ENCODE results near the gene PBX4.

PBX4 gene

GRCh38 chr19:19514881-19515641 is 103.4 kb downstream of the PBX4 start, which contains the start of gene TSSK6:
Gene TSSK6, minus strand, starts transcription at chr19:19515548. Its CDS starts 121 bp downstream, at chr19:19515427.
- Histone ChIP-seq H3K79me2 (ENCODE audit: insufficient read depth, low read length) (peaks cover 32% of the 10 kb centered on the region), H2AFZ (ENCODE audit: low read length) (no peak within 1 kb of the TSS), H3K4me2 (ENCODE audit: low read length) (peak within 1 kb of the TSS; percentile 87), H3K36me3 (ENCODE audit: insufficient read depth, low read length) (peaks cover 15% of the 10 kb centered on the region), H3F3A (ENCODE audit: insufficient read depth, low read length) (no peaks in the 10 kb centered on the region), H3K4me3 (ENCODE audit: low read depth, low read length, poor library complexity, severe bottlenecking) (peak within 1 kb of the TSS; percentile 95), H3K27me3 (ENCODE audit: insufficient read depth, low read length) (no peaks in the 10 kb centered on the region), H3K4me1 (ENCODE audit: insufficient read depth, low read length, severe bottlenecking) (peaks cover 34% of the 10 kb centered on the region), H3K9me3 (ENCODE audit: low read length) (no peaks in the 10 kb centered on the region), H3K9ac (ENCODE audit: low read length) (peak within 1 kb of the TSS; percentile 94), H4K20me1 (ENCODE audit: insufficient read depth, low read length) (no peaks in the 10 kb centered on the region), H3K9me2 (ENCODE audit: low read depth, low read length) (no peaks in the 10 kb centered on the region), H3K27ac (ENCODE audit: low read depth, low read length, poor library complexity, severe bottlenecking) (peak within 1 kb of the TSS; percentile 73)
- TF ChIP-seq EZH2 (IDR thresholded peaks at IDR 0.05; ENCODE audit: borderline replicate concordance, low read length) (no peak), CTCF (IDR thresholded peaks at IDR 0.05; ENCODE audit: low read length) (no peak)

- Histone ChIP-seq H3F3A (ENCODE audit: insufficient read depth, low read length) (no peaks in the 10 kb centered on the region), H3K79me2 (ENCODE audit: insufficient read depth, low read length) (peaks cover 27% of the 10 kb centered on the region), H3K27me3 (ENCODE audit: insufficient read depth, low read length) (no peaks in the 10 kb centered on the region), H3K9me2 (ENCODE audit: low read depth, low read length) (no peaks in the 10 kb centered on the region), H2AFZ (ENCODE audit: low read length) (no peak overlapping the region), H3K36me3 (ENCODE audit: insufficient read depth, low read length) (peaks cover 7% of the 10 kb centered on the region; the same call in 1 of the 2 replicates), H3K9me3 (ENCODE audit: low read length) (no peaks in the 10 kb centered on the region), H4K20me1 (ENCODE audit: insufficient read depth, low read length) (no peaks in the 10 kb centered on the region), H3K4me2 (ENCODE audit: low read length) (no peak overlapping the region), H3K9ac (ENCODE audit: low read length) (no peak overlapping the region), H3K4me3 (ENCODE audit: low read depth, low read length, poor library complexity, severe bottlenecking) (no peak overlapping the region), H3K4me1 (ENCODE audit: insufficient read depth, low read length, severe bottlenecking) (peaks cover 27% of the 10 kb centered on the region), H3K27ac (ENCODE audit: low read depth, low read length, poor library complexity, severe bottlenecking) (no peak overlapping the region)
- TF ChIP-seq CTCF (IDR thresholded peaks at IDR 0.05; ENCODE audit: low read length) (no peak), EZH2 (IDR thresholded peaks at IDR 0.05; ENCODE audit: borderline replicate concordance, low read length) (no peak)
Observed at GRCh38 chr19:19514215-19514657, 104.3 kb downstream of the PBX4 start.

- Histone ChIP-seq H3F3A (ENCODE audit: insufficient read depth, low read length) (no peaks in the 10 kb centered on the region), H3K4me3 (ENCODE audit: low read depth, low read length, poor library complexity, severe bottlenecking) (no peak overlapping the region), H3K4me2 (ENCODE audit: low read length) (no peak overlapping the region), H3K27me3 (ENCODE audit: insufficient read depth, low read length) (no peaks in the 10 kb centered on the region), H3K27ac (ENCODE audit: low read depth, low read length, poor library complexity, severe bottlenecking) (no peak overlapping the region), H3K9me2 (ENCODE audit: low read depth, low read length) (no peaks in the 10 kb centered on the region), H2AFZ (ENCODE audit: low read length) (no peak overlapping the region), H4K20me1 (ENCODE audit: insufficient read depth, low read length) (no peaks in the 10 kb centered on the region), H3K9ac (ENCODE audit: low read length) (no peak overlapping the region), H3K79me2 (ENCODE audit: insufficient read depth, low read length) (peaks cover 23% of the 10 kb centered on the region), H3K9me3 (ENCODE audit: low read length) (no peaks in the 10 kb centered on the region), H3K36me3 (ENCODE audit: insufficient read depth, low read length) (peaks cover 4% of the 10 kb centered on the region; the same call in 1 of the 2 replicates), H3K4me1 (ENCODE audit: insufficient read depth, low read length, severe bottlenecking) (peaks cover 24% of the 10 kb centered on the region)
- TF ChIP-seq CTCF (IDR thresholded peaks at IDR 0.05; ENCODE audit: low read length), result no peak
- no peak for TF ChIP-seq EZH2 (IDR thresholded peaks at IDR 0.05; ENCODE audit: borderline replicate concordance, low read length)
Observed at GRCh38 chr19:19513682-19514081, 104.8 kb downstream of the PBX4 start.

Data from OCI-LY1 (cell line).